K562 (cell line): ENCODE data around the gene ASIP. TPM values are rescaled to one million over a fixed set of nuclear protein-coding genes. Genes with fewer than 3 reads are reported as not detected.

Experiments
- BMI1 ChIP-seq: fragments of 150-350 bp; IDR thresholded peaks from 2 replicates; pipeline ENCODE4 v1.6.1; 2014; ENCODE audit warnings: low read length
- CREBBP ChIP-seq: IDR thresholded peaks from one replicate; pipeline ENCODE4 v1.6.1; 2012; ENCODE audit warnings: low read depth, mild to moderate bottlenecking, control low read depth, inconsistent platforms, low read length
- FOXK2 ChIP-seq, 2 experiments: fragments of 450-650 bp; IDR thresholded peaks in 1 of 2; conservative IDR thresholded peaks in 1 of 2; 2 replicates each; pipeline ENCODE4 v1.6.1; 2016; ENCODE audit warnings: low read depth in 2 of 2, mild to moderate bottlenecking in 1 of 2
- GABPB1 ChIP-seq: sonication (generic); formaldehyde crosslinking; IDR thresholded peaks from 2 replicates; pipeline ENCODE4 v1.8.0; 2022; ENCODE audit warnings: mild to moderate bottlenecking, missing genetic modification reagents
- HNRNPH1 ChIP-seq: fragments of 200-400 bp; formaldehyde crosslinking; optimal IDR thresholded peaks from 2 replicates; pipeline ENCODE3; 2017; ENCODE audit warnings: low read depth, mild to moderate bottlenecking, low read length, moderate library complexity
- KLF13 ChIP-seq: fragments of 450-650 bp; IDR thresholded peaks from 2 replicates; pipeline ENCODE4 v1.6.1; 2016; ENCODE audit warnings: missing genetic modification characterization, low read depth, mild to moderate bottlenecking, missing compliant biosample characterization, moderate library complexity, borderline replicate concordance
- THRAP3 ChIP-seq: fragments of 450-650 bp; IDR thresholded peaks from 2 replicates; pipeline ENCODE4 v1.6.1; 2016; ENCODE audit warnings: mild to moderate bottlenecking, inconsistent platforms, borderline replicate concordance
- ZNF668 ChIP-seq: fragments of 250-450 bp; sonication (Bioruptor Pico); IDR thresholded peaks from 2 replicates; pipeline ENCODE4 v1.8.0; 2022; ENCODE audit warnings: mild to moderate bottlenecking, inconsistent platforms
- polyA plus RNA-seq, 8 experiments: library from polyadenylated mRNA; depleted of rRNA in 4 of 8; stranded (reverse) in 5 of 8; unstranded in 3 of 8; fragments of >200 nt; fragmentation: Nextera tagmentation in 2 of 8; fragmentation: Illumina TruSeq in 1 of 8; extraction: Ambion mirVana in 2 of 8; extraction: Trizol in 1 of 8; gene quantifications; 2 replicates each; pipeline versions ENCODE4 v1.2.1 to v1.2.3, GENCODE V29; 2011 to 2014; ENCODE audit warnings: inconsistent platforms in 1 of 8, missing spikeins in 1 of 8
- total RNA-seq, 7 experiments: library from RNA; depleted of rRNA in 6 of 7; stranded (reverse); fragments of >200 nt in 6 of 7; fragmentation: Illumina TruSeq in 2 of 7; extraction: Trizol in 2 of 7; gene quantifications; 2 replicates each; pipeline versions ENCODE4 v1.2.1 to v1.2.3, GENCODE V29; 2011 to 2021; ENCODE audit warnings: low replicate concordance in 1 of 7
- TF ChIP-seq, protein P1 (sequence below): fragments of 450-650 bp; IDR thresholded peaks from 2 replicates; pipeline ENCODE4 v1.6.1; 2017; ENCODE audit warnings: antibody characterized with exemption, mild to moderate bottlenecking
- TF ChIP-seq, protein P2 (sequence below): sonication (generic); formaldehyde crosslinking; IDR thresholded peaks from 2 replicates; pipeline ENCODE4 v1.8.0; 2022; ENCODE audit warnings: mild to moderate bottlenecking, low read depth, missing genetic modification reagents
- TF ChIP-seq, protein P3 (sequence below): fragments of 450-650 bp; conservative IDR thresholded peaks from 2 replicates; pipeline ENCODE4 v1.6.1; 2016; ENCODE audit warnings: missing genetic modification characterization, low read depth, mild to moderate bottlenecking, control low read depth, missing compliant biosample characterization
- TF ChIP-seq, protein P4 (sequence below), 3 experiments: fragments of 200-800 bp in 1 of 3; sonication (Bioruptor generic) in 1 of 3; sonication (generic) in 1 of 3; formaldehyde crosslinking in 1 of 3; IDR thresholded peaks; 2 replicates each; pipeline versions ENCODE4 v1.6.1 to v1.8.0; 2016 to 2022; ENCODE audit warnings: mild to moderate bottlenecking in 2 of 3, missing compliant biosample characterization in 2 of 3, missing genetic modification characterization in 2 of 3, missing genetic modification reagents in 1 of 3
- TF ChIP-seq, protein P5 (sequence below): IDR thresholded peaks from 2 replicates; pipeline ENCODE4 v1.6.1; 2016; ENCODE audit warnings: missing genetic modification characterization, missing compliant biosample characterization
- TF ChIP-seq, protein P6 (sequence below): fragments of 250-450 bp; sonication (Bioruptor Pico); IDR thresholded peaks from 2 replicates; pipeline ENCODE4 v1.8.0; 2021; ENCODE audit warnings: moderate library complexity, mild to moderate bottlenecking, inconsistent platforms

Gene ASIP
- total and polyA plus RNA-seq, 9 of the 15 experiments (the other 6 are each of a cell fraction or from before 2014, with no cell fraction given) = not detected

DNA sequence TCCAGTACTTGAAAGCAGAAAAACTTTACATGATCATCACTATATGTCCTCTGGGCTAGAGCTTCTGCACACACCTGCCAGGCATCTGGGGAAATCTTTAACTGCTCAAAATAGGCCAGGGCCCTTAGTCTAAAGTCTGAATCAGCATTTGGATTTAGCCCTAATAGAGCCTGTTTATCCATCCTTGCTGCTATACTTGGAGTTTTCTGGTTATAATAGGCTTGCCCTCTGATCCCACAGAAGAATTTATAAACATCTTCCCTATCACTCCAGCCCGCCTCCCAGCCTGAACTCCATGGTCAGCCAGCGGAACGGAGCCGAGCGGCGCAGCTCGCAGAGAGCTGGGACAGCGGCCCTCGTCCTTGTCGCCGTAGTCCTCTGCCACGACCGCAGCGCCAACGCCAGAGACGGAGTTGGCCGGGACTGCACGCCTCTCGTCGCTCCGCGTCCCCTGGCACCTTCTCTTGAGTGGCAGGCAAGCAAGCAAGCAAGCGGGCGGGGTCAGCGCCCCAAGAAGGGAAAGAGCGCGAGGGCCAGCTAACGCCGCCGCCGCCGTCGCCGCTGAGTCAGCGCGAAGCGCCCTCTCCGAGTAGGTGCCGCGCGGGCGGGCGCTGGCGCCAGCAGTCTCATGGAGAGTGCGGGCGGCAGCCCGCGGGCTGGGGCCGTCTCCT, 25.4 kb upstream of the ASIP start (continued):
- TF ChIP-seq, protein P1, sequence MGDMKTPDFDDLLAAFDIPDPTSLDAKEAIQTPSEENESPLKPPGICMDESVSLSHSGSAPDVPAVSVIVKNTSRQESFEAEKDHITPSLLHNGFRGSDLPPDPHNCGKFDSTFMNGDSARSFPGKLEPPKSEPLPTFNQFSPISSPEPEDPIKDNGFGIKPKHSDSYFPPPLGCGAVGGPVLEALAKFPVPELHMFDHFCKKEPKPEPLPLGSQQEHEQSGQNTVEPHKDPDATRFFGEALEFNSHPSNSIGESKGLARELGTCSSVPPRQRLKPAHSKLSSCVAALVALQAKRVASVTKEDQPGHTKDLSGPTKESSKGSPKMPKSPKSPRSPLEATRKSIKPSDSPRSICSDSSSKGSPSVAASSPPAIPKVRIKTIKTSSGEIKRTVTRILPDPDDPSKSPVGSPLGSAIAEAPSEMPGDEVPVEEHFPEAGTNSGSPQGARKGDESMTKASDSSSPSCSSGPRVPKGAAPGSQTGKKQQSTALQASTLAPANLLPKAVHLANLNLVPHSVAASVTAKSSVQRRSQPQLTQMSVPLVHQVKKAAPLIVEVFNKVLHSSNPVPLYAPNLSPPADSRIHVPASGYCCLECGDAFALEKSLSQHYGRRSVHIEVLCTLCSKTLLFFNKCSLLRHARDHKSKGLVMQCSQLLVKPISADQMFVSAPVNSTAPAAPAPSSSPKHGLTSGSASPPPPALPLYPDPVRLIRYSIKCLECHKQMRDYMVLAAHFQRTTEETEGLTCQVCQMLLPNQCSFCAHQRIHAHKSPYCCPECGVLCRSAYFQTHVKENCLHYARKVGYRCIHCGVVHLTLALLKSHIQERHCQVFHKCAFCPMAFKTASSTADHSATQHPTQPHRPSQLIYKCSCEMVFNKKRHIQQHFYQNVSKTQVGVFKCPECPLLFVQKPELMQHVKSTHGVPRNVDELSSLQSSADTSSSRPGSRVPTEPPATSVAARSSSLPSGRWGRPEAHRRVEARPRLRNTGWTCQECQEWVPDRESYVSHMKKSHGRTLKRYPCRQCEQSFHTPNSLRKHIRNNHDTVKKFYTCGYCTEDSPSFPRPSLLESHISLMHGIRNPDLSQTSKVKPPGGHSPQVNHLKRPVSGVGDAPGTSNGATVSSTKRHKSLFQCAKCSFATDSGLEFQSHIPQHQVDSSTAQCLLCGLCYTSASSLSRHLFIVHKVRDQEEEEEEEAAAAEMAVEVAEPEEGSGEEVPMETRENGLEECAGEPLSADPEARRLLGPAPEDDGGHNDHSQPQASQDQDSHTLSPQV = peak; percentile 62; the same call in 1 of the 2 replicates
- TF ChIP-seq BMI1 (no peak), FOXK2 (conservative IDR thresholded peaks at IDR 0.05 in 1 of 2, IDR thresholded peaks at IDR 0.05 in 1 of 2; ENCODE audit: low read depth in 2 of 2) (no peak), KLF13 (tag) (no peak), CREBBP (no peak), THRAP3 (no peak), HNRNPH1 (no peak), GABPB1 (CRISPR knock-in tag) (peak; percentile 40; the same call in 1 of the 2 replicates), ZNF668 (CRISPR knock-in tag) (no peak)
- TF ChIP-seq, protein P2, sequence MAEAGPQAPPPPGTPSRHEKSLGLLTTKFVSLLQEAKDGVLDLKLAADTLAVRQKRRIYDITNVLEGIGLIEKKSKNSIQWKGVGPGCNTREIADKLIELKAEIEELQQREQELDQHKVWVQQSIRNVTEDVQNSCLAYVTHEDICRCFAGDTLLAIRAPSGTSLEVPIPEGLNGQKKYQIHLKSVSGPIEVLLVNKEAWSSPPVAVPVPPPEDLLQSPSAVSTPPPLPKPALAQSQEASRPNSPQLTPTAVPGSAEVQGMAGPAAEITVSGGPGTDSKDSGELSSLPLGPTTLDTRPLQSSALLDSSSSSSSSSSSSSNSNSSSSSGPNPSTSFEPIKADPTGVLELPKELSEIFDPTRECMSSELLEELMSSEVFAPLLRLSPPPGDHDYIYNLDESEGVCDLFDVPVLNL (CRISPR knock-in tag) = no peak
- TF ChIP-seq, protein P3, sequence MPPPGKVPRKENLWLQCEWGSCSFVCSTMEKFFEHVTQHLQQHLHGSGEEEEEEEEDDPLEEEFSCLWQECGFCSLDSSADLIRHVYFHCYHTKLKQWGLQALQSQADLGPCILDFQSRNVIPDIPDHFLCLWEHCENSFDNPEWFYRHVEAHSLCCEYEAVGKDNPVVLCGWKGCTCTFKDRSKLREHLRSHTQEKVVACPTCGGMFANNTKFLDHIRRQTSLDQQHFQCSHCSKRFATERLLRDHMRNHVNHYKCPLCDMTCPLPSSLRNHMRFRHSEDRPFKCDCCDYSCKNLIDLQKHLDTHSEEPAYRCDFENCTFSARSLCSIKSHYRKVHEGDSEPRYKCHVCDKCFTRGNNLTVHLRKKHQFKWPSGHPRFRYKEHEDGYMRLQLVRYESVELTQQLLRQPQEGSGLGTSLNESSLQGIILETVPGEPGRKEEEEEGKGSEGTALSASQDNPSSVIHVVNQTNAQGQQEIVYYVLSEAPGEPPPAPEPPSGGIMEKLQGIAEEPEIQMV (tag) = no peak
- TF ChIP-seq, protein P4, sequence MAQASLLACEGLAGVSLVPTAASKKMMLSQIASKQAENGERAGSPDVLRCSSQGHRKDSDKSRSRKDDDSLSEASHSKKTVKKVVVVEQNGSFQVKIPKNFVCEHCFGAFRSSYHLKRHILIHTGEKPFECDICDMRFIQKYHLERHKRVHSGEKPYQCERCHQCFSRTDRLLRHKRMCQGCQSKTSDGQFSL (CRISPR knock-in tag; IDR thresholded peaks at IDR 0.05) = no peak
- TF ChIP-seq, protein P4 (tag; IDR thresholded peaks at IDR 0.05) = no peak
- TF ChIP-seq, protein P5, sequence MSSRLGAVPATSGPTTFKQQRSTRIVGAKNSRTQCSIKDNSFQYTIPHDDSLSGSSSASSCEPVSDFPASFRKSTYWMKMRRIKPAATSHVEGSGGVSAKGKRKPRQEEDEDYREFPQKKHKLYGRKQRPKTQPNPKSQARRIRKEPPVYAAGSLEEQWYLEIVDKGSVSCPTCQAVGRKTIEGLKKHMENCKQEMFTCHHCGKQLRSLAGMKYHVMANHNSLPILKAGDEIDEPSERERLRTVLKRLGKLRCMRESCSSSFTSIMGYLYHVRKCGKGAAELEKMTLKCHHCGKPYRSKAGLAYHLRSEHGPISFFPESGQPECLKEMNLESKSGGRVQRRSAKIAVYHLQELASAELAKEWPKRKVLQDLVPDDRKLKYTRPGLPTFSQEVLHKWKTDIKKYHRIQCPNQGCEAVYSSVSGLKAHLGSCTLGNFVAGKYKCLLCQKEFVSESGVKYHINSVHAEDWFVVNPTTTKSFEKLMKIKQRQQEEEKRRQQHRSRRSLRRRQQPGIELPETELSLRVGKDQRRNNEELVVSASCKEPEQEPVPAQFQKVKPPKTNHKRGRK (tag) = no peak
- TF ChIP-seq, protein P6, sequence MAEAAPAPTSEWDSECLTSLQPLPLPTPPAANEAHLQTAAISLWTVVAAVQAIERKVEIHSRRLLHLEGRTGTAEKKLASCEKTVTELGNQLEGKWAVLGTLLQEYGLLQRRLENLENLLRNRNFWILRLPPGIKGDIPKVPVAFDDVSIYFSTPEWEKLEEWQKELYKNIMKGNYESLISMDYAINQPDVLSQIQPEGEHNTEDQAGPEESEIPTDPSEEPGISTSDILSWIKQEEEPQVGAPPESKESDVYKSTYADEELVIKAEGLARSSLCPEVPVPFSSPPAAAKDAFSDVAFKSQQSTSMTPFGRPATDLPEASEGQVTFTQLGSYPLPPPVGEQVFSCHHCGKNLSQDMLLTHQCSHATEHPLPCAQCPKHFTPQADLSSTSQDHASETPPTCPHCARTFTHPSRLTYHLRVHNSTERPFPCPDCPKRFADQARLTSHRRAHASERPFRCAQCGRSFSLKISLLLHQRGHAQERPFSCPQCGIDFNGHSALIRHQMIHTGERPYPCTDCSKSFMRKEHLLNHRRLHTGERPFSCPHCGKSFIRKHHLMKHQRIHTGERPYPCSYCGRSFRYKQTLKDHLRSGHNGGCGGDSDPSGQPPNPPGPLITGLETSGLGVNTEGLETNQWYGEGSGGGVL (CRISPR knock-in tag) = no peak
